Dermis microvascular lymphatic vessel endothelial cell (primary cell): ENCODE data around the gene AHSP. TPM values are rescaled to one million over a fixed set of nuclear protein-coding genes. Genes with fewer than 3 reads are reported as not detected.
A peak's percentile ranks its signal among the peaks of the same experiment; 100 is the strongest.
"Not testable (repeated sequence)": the region's sequence is repeated elsewhere in the genome, so short reads cannot be mapped to it uniquely, and the experiment has no call there.

Experiments
- DNase-seq, 2 donors: peaks; one replicate each; pipeline versions ENCODE4 v3.0.0 to v3.0.0-alpha.2; 2010; ENCODE audit warnings: low read depth in 2 of 2
- total RNA-seq: library from RNA; depleted of rRNA; stranded (reverse); fragments of >200 nt; gene quantifications from 2 replicates; pipeline ENCODE4 v1.2.1, GENCODE V29; 2014

AHSP gene
- total RNA-seq, 1 donor from 2014 or later, result not detected

- no peak for DNase-seq
Measured at GRCh38 chr16:31501226-31501965, 26.3 kb upstream of the AHSP start.

- no peak for DNase-seq
Measured at GRCh38 chr16:31501966-31502348, 25.7 kb upstream of the AHSP start.

DNA sequence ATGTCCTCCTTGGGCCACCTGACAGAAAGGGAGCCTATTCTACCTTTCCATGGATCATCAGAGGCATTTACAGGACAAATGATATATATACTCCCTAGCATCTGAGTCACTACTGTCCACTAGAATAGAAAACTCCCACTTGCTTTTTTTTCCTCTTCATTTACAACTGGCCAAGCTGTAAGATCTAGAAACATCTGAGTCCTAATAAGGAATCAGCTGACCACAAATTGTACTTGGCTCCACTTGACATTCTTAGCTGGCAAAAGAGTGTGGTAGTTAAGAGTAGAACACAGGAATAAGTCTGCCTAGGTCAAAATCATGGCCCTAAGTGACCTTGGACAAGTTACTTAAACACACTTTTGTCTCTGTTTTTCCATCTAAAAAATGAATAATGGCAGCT is 24.7 kb upstream of the AHSP start:
- DNase-seq, result no peak

- DNase-seq, result not testable (repeated sequence)
Measured at GRCh38 chr16:31503555-31503954, 24.1 kb upstream of the AHSP start.

DNA sequence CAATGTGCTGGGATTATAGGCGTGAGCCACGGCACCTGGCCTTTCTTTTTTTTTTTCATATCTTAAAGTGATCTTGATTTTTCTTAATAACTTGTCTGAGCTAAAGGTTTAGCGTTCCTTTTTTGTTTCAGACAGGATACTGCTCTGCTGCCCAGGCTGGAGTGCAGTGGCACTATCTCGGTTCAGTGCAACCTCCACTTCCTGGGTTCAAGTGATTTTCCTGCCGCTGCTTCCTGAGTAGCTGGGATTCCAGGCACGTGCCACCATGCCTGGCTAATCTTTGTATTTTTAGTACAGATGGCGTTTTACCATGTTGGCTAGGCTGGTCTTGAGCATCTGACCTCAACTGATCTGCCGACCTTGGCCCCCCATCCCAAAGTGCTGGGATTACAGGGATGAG is 23.5 kb upstream of the AHSP start:
- DNase-seq, result peak; percentile 46 to 62

DNA sequence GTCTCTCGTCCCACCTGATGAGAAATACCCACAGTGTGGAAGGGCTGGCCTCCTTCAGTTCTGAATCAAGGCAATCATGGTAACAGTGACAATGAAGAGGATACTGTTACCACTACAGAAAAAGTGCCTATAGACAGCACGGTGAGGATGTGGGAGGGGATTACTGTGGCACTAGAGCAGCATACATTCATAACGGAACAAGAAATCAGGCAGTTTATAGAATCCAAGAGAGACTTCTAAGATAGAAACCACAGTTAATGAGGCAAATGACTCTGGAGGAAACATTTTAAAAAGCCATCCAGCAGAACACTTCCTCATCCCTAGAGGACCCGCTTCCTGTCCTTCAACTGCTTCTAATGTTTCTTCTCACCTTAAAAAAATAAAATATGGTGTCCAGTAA is 22.2 kb upstream of the AHSP start:
- DNase-seq, result no peak

GRCh38 chr16:31507617-31507928 is 20.1 kb upstream of the AHSP start:
- DNase-seq, result no peak

GRCh38 chr16:31507929-31508705 is 19.6 kb upstream of the AHSP start, which contains the start of gene RUSF1:
RUSF1 (minus strand) TSS chr16:31508391; CDS start chr16:31508373, 18 bp downstream.
- DNase-seq, result peak; percentile 75 to 93

GRCh38 chr16:31508706-31509195 is 18.9 kb upstream of the AHSP start:
- DNase-seq, result peak in 1 of 2 donors; percentile 17

GRCh38 chr16:31513126-31513525 is 14.6 kb upstream of the AHSP start:
- DNase-seq, result no peak

- DNase-seq, result no peak
Measured at GRCh38 chr16:31513884-31514283, 13.8 kb upstream of the AHSP start.

- DNase-seq, result no peak
Measured at GRCh38 chr16:31517800-31518402, 9.8 kb upstream of the AHSP start.

- no peak for DNase-seq
Measured at GRCh38 chr16:31519759-31520431, 7.8 kb upstream of the AHSP start.

GRCh38 chr16:31521368-31521767 is 6.3 kb upstream of the AHSP start:
- DNase-seq, result no peak

DNA sequence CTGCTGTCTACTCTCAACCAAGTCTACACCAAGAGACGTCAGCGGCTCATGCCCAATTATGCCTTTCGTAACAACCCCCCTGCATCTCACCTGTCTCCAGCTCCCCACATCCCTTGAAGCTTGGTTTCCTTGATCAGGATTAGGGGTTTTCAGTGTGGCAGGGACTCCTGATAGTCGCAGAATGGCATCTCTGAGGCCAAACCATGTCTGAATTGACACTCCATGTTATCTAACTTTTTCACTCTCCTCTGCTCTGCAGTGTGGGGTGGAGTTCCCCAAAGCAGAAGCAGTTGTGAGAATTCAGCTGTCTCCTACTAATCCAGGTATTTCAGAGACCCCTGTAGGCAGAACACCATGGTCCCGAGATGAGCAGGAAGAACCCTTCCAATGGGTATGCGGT is 5.6 kb upstream of the AHSP start:
- DNase-seq, result no peak

DNA sequence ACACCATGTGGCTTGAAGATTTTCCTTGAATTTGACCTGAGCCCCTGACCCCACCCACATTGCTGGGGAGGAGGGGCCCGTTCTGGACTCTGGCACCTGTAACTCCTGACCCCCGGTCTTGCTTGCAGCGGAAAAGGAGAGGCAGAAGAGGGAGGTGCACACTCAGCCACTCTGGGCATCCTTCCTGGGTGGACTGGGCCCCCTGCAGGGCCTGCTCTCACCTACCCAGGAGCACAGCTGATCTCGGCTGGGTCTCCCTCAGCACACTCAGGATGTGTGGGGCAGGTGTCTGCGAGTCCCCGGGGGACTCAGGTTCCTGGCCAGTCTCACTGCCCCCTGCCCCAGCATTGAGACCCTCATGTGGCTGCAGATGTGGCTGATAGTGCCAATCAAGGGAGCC is 3.9 kb upstream of the AHSP start:
- not testable (repeated sequence) for DNase-seq

- no peak for DNase-seq
Measured at GRCh38 chr16:31525113-31525512, 2.6 kb upstream of the AHSP start.

- no peak for DNase-seq
Measured at GRCh38 chr16:31528523-31529107, 915 bp downstream of the AHSP start.

DNA sequence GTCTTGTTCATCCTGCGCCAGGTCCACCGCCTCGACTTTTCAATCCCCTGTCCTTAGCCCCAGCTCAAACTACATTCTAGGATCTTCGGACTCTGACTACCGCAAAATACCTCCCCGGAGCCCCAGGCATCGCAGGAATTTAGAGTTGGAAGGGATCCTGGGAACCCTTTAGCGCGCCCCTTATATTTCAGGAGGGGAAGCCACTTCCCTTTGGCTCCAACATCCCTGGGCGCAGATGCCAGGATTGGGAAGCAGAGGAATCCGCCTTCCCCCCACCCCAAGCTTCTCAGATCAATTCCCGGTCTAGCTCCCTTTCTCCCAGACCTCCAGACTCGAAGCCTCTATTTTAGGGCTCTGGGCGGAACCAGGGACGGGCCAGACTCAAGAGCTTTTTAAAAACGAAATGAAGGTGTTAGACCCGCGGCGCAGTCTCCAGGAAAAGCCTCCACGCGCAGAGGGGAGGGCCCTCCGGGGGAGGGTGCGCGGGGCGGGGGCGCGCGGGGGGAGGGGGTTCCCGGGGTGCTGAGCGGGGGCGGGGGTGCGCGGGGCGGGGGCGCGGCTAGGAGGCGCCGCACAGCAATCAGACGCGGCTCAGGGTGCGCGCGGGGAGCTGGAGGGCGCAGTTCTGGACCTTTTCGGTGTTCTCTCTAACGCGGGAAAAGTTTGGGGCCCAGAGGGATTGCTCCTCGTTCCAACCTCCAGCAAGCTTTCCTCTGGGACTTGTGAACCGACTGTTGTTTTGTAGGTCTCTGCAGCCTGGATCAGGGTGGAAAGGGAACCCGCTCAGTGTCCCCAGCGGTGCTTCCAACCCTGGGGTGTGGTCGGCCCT is 1.6 kb downstream of the AHSP start:
- DNase-seq, result no peak

GRCh38 chr16:31529937-31530312 is 2.2 kb downstream of the AHSP start:
- DNase-seq, result no peak

DNA sequence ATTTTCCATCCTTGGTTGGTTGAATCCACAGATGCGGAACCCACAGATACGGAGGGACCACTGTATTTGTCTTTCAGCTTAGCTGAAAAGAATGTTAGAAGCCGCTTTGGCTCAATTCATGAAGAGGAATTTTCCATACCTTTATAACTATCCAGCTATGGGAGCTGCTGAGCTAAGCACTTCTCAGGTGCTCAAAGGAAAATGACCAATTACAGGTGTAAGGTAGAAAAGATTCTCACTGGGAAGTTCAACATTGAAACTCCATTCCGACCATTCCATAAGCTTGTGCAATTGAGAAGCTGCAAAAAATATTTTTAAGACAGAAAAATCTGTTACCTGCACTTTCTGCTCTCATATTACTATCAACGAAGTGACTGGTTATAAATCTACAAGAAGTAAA is 2.7 kb downstream of the AHSP start:
- no peak for DNase-seq
